Fibroblast of skin of right quadriceps (primary cell): ENCODE measurements around the gene CNIH2.

Experiments
- DNase-seq: peaks from one replicate; pipeline ENCODE4 v3.0.0-alpha.2; 2013

Gene CNIH2

DNA sequence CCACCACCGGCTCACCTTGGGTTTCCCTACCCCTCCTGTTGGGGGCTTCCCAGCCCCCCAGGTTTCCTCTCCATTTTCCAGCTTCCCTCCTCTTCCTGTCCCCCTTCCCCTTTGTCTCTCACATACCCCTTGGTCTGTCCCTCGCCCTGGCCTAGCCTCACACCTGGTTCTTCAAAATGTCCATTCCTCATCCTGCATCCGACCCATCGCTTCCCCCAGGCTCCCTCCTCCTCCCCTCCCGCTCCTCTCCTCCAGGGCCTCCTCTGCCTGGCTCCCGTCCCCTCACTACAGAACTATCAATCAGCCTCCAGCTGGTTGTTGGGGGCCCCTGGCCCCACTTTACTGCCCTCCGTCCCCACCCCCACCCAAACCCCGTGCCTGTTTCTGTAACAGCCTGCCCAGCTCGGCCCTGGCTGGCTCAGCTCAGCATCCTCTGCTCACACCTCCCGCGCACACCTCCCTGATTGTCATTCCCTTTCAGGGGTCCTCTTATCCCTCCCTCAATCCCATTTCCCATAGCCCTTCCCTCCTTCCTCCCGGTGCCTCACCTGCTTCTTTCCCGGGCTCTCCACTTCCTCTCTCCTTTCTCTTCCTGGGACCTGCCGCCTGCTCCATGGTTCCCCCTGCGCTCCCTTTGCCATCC, 1.2 kb downstream of the CNIH2 start:
- no peak for DNase-seq

DNA sequence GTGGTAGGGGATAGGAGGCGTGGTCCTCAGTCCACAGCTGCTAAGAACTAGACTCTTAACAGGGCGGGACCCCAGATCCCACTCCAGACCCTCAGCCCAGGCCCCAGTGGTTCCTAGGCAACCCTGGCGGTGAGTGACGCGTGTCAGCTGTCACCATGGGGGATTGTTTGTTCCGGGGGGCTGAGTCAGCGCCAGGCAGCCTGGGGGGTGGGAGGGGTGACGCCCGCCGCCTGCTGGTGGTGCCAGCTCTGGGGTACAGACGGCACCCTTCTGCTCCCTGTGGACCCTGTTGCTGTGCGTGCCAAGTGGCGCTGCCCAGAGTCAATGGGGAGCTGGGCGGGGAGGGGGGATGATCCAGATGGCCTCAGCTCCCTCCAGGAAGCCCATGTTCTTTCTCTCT, 2.5 kb downstream of the CNIH2 start:
- no peak for DNase-seq

DNA sequence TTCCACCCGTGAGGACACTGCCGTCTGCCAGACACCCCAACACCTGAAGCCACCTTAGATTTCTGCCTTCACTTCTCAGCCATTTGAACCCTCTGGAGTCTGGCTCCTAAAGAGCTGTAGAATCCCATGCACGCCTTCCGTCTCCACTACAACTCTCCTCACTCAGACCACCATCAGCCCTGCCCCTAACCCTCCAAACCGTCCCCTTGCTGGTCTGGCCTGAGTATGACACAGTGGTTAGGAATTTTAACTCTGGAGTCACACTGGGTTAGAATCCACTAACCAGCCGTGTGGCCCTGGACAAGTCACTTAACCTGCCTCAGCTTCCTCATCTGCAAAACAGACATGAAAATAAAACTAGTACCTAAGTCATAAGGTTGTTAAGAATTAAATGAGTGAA, 3.0 kb downstream of the CNIH2 start:
- no peak for DNase-seq

DNA sequence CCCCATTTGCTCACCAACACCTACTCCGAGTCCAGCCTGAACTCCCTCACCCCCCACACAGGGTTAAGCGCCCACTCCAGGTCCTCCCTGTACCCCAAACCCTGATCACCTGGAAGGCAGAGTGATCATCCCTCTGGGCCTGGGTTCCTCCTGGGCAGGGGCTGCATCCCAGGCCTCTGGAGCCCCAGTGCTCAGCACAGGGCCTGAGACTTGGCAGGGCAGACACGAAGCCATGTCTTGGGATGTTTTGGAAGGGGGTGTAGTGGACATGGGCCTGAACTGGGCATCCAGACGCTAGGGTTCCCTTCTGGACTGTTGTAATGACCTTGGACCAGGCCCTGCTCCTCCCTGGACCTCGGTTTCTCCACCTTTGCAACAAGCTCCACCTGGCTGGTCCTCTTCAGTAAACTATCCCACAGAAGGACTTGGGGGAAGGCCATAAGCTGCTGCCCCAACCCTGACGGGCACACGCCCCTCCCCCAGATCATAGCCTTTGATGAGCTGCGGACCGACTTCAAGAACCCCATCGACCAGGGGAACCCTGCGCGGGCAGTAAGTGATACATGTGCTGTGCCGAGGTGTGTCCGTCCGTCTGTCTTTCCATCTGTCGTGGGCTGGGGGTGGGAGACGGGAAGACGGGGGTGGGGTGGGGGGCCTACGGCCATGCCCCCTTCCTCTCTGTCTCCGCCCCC, 3.9 kb downstream of the CNIH2 start:
- DNase-seq, result no peak

DNA sequence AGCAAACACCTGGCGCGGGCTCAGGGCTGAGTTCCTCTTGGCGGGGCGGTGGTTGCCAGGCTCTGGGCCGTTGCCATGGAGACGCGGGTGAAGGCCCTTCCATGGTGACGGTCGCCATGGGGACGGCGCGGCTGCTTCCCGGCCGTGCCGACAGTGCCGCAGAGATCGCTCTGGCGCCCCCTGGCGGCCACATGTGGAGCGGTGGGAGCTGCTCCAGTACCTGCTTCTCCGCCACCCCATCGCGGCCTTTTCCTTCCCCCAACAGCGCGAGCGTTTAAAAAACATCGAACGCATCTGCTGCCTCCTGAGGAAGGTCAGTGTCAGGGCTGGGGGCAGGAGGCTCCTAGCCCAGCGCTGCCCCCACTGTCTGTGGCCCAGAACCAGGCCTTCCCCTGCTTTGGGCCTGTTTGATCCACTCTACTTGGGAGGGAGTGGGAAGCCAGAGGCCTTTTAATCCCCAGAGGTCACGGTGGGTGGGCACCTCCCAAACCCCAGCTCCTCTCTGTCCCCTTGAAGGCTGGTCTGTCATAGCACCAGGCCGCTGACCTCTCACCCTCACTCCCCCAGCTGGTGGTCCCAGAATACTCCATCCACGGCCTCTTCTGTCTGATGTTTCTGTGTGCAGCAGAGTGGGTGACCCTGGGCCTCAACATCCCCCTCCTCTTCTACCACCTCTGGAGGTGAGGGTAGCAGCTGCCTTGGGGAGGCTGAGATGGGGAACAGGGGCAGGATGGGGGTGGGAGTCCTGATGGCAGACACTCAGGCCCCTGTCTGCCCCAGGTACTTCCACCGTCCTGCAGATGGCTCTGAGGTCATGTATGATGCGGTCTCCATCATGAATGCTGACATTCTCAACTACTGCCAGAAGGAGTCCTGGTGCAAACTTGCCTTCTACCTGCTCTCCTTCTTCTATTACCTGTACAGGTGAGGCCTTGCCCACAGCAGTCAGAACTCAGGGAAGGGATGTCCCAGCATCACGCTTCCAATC, 4.8 kb downstream of the CNIH2 start:
- peak; percentile 93 for DNase-seq

DNA sequence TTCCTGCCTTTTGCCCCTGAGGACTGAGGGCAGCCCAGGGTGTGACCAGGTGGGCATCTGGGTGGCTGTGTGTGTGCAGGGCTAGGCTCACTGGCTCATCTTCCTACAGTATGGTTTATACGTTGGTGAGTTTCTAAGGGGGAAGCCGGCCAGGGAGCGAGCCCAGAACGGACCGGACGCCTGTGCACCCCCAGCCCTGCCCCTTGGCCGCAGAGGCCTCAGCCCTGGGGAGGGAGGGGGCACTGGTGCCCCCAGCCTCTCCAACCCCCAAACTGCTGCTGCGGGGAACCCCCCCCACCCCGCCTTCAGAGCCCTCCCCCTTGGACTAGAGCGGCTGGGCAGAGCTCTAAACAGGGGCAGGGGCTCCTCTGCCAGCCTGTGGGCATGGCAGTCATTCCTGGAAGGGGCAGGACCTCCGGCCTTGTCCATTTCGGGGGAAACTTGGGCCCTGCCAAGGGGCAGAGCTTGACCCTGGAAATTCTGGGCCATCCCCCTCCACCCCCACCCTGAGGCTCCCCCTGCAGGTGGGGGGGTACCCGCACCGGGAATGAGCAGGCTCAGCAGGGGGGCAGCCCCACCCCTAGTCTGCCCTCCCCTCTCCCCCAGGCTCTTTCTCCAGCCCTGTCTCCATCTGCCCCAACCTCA, 5.6 kb downstream of the CNIH2 start:
- DNase-seq, result no peak

DNA sequence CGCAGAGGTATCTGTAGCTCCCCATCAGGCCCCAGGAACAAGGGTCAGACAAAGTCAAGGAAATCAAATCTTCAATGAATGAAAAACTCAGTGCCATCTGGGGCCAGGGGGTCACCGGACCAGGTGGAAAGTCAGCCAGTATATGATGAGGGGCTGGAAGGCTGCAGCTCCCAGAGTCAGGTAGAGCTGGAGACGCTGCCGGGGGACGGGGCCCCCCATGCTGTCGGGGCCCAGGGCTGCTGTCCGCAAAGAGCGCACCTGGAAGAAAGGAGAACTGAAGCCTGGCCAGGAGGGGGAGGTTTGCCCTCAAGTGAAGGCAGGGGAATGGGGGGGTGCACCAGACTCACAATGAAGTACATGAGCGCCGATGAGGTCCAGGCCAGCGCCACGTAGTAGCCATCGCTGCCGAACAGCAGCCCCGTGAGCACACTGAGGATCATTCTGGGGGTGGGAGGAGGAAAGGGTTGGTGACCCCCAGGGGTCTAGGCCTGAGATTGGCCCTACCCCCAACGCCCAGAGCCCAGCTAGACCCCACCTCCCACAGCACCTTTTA, 6.6 kb downstream of the CNIH2 start:
- no peak for DNase-seq

DNA sequence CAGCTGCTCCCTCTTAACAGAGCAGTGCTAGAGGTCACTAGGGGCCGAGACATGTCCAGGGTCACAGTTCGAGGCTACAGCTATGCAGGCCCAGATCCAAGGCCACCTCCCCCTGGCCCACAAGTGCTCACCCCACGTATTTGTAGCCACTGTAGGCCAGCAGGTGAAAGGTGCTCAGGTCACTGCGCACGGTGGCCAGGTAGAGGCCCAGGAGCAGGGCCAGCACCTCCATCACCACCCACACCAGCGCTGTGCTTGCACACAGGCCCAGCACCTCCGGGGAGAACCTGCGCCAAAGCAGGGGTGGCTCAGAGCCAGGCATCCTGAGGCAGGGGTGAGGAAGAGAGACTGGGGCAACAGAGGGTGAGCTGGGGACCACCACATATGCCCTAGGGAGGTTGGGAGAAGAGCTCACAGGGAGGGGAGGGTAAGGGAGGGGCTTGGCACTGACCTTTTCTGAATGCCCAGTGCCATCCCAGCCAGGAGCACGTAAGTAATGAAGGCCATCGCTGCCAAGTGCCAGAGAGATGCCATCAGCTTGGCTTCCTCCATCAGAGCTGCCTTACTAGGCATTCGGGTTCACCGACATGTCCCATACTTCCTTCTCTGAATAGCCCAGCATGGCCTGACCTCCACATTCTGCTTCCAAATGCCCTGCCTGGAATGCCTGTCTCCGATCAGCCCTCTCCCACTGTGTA, 7.4 kb downstream of the CNIH2 start:
- DNase-seq, result no peak

DNA sequence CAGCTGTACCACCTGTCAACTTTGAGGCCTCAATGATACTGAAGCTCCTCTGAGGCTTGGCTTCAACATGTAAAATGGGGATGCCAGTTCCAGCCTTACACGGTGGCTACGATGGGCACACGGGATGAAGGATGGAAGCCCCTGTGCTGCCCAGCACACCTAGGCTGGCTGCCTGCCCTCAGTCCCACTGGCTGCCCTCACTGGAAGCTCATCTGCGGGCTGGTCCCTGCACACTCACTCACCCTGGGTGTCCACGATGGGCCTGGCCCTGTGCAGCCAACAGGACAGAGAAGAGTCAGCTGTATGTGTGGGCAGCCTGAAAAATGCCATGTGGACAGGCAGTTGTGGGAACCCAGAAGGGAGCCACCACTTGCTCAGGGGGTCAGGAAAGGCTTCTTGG, 8.7 kb downstream of the CNIH2 start:
- no peak for DNase-seq

DNA sequence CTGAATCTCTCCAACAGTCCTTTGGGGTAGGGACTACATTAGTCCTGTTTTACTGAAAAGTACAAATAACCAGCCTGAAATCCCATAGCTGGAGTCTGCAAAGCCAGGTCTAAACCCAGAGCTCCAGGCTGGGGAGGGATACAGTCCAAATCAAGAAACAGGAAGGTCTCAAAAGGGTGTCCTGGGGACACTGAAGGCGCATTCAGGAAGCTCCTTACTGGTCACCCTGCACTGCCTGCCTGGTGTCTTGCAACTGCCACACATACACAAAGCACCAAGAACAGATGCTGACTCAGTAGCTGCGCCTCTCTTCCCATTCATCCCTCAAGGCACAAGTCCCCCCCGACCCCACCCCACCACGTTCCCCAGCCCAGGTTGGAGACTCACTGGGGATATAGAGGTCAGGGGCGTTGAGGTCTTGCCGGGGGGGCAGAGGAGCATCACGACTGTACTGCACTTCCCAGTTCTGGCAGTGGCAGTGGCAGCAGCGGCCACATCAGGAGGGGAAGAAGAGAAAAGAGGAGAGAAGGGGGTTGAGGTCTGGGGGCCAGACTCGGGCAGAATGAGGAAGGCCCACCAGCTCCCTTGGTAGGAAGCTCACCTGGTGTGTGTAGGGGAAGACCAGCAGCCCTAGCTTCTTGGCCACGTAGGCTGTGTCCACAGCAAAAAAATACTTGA, 9.4 kb downstream of the CNIH2 start:
- DNase-seq, result no peak

DNA sequence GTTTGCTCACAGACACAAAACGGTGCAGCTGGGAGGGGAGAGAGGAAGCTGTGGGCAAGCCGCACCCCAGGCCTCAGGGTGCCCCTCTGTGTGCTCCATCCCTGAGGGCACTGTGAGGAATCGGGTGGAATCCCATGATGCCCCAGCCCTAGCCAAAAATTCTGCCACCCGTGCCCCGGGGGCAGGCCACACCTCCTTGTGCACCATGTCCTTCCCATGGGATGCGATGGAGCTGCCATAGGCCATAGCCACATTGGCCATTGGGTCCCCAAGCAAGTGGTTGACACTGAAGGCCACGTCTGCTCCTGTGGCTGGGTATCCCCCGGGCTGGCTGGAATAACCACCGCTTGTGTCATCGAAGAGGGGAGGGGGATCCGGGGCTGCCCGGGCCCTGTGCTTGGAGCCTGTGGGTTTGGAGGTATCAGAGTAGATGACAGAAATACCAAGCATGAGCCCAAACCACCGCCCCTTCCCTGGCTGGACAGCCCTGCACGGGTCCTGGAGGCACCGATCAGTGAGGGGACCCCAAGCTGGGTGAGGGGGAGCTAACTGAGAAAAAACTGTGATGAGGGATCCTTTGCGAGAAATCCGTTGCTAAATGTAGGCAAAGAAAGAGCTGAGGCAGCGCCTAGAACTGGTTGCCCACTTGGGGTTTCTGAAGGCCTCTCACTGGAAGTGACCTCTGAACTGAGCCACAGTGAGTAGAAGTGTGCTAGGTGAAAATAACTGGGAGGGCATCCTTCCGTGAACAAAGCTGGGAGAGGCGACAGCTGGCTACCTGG, 10.1 kb downstream of the CNIH2 start:
- DNase-seq, result no peak

DNA sequence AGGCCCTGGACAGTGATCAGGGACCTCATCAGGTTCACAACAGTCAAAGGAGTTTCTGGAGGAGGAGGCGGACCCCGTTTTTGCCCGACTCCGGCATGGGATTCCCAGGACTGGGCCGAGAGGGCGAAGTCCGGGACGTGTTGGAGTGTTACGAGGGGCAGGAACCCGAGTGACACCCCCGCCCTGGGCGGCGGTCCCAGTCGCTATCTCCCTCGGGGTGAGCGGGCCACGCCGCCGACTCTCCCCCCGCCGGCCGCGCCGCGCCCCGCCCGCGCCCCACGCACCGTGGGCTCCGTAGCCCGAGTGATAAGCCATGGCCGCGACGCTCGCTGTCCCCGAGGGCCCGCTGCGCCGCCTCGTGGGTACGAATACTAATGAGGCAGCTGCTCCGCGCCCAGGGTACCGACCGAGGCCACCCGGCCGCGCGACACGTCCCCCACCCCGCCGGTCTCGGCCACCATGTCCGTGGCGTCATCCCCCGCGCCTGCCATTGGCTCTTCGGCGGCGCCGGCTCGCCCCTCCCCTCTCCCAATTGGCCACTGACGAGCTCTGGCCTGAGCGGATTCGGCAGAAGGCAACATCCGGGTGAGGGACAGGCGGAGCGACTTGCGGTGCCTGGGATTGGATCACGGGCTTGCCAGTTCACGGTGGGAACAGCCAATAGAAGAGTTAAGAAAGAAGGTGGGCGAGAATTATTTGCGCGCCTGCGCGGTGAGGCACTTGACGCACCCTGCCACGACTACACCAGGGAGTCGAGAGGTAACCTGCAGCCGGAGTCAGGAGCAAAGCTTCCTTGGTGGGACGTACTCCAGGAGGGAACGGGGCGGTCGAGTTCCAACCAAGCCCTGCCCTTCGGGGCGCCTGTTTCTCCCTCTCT, 10.9 kb downstream of the CNIH2 start, which contains the start of gene YIF1A:
Gene YIF1A, minus strand, starts transcription at position 473 of the 877 bp plus-strand sequence. Its CDS starts 158 bp downstream, at position 315.
- DNase-seq, result peak; percentile 100

DNA sequence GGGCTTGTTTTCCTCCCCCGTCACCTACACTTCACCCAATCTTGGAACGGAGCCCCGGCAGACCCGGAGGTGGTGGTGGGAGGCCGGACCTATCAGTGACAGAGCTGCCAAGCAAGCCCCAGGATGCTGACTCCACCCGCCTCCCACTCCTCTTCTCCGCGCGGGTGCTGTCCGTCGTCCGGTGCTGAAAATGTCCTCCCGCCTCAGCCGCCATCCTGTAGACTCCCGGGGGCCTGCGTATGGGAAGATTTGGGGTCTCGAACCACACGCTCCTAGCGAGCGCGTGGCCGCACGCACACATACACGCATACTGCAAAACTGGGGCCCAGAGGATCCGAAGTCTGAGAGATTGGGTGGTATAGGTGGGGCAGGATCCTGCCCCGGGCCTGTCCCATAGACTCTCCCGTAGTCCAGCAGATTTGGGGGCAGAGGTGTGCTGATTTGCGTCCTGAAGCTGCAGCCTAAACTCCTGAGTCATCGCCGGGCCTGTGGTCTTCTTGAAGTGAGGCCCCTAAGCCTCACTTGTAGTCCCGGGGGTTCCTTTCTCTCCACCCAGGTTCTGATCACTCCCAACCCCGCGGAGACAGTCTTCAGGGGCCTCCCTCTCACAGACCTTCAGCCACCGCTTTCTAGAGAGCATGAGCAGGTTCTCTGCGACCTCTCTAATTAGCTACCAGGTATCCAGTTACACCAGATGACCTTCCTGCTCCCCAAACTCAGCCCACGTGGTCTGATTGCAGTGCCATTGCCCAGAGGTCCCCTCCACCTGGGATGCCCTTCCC, 11.8 kb downstream of the CNIH2 start:
- no peak for DNase-seq

DNA sequence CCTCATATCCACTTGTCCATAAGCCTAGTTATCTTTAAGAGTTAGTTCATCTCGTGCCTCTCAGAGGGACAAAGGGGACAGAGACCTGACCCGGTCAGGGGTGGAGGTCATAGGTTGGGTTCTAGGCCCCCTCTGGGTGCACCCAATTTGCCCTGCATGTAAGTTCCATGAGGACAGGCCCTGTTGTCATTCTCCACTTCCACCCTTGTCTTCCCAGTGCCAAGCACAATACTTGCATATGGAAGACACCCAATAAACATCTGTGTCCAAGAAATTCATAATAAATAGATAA, 12.3 kb downstream of the CNIH2 start:
- DNase-seq, result no peak

DNA sequence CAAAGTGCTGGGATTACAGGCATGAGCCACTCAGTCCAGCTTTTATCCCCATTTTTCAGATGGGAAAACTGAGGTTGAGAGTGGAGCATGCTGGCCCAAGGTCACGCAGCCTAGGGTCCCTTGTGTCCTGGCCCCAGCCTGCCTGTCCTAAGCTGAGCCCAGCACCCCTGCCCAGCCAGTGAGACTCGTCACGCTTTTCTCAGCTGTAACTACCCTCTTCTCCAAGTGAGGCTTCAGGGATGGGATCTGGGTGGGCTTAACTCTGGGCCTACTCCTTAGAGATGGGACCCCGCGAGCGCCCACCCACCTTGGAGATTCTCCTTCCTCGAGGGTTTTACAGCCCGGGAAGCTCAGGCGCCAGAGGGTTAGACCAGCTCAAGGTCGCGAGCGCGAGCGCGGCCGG, 13.3 kb downstream of the CNIH2 start:
- no peak for DNase-seq

DNA sequence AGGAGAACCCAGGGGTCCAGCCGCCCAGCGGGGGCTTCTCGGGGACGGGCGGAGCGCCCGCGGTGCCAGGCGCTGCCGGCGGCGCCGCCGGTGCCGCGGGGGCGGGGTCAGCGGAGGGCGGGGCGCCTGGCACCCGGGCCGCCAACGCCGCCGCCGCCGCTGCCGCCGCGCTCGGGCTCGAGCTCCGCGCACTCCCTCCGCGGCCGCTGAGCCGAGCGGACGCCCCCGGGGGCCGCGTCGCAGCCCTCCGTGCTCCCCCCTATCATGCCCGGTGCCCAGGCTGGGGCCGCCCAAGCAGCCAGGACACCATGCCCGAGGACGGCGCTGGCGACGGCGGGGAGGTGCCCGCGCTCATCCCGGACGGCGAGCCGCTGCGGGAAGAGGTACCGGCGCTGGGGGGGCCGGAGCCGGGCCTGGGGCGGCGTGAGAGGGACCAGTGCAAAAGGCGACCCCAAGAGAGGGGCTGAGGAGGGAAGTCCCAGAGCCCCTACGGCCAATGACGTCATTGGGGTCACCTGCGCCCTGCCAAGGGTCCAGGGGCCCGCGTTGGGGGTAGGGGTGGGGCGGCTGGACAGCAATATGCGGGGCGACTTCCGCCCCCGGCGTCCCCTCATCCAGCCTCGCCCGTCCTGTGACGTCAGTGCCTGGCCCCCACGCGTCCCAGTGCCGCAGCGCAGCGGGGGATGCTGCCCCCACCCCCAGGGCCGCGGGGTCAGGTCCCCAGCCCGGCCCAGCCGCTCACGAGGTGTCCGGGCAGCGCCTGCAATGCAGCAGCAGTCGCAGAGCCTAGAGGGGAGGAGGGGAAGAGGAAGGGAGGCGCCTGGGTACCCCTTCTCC, 13.9 kb downstream of the CNIH2 start, which contains the start of gene TMEM151A:
Gene TMEM151A, plus strand, starts transcription at position 189 of the 837 bp plus-strand sequence. Its CDS starts 120 bp downstream, at position 309.
- DNase-seq, result no peak

DNA sequence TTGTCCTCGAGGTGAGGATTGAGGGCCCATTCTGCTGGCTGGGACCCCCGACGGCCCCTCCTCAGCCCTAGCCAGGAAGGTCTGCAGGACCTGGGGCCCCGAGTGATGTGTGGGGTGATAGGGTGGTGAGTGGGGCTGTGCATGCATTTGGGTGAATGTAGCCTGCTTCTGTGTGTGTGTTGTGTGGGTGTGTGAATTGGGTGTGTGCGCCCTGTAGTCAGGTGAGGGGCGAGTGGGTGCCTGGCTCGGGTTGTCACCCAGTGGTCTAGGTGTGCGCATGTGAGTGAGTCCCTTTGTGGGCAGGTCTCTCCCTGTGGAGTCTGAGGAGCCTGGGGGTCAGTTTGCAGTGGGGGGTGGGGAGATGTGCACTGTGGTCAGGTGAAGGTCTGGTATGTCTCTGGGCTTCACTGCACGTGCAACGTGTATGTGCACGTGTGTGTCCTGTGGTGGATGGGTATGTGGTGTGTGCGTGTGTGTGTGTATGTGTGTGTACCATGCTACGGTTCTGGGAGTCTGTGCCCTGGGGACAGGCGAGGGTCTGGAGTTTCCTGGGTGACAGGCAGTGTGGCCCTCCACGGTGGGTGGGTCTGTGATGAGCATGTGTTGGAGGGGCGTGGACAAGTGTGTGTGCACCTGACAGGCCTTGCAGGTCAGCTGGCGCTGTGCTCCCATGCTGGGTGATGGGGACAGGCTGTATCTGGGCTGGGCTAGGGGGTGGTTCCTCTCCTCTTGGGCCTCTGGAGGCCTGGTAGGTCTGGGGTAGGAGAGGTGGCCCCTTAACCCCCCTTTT, 14.8 kb downstream of the CNIH2 start:
- no peak for DNase-seq
